ENCODE results near the gene CAMKMT. TPM values are rescaled to one million over a fixed set of nuclear protein-coding genes. Genes with fewer than 3 reads are reported as not detected.

CAMKMT gene
- total RNA-seq, 1 donor from 2014 or later = 5.6 TPM

- intact Hi-C loops (cut with DNase I) = no loop called here
- no peak for DNase-seq (ENCODE audit: low spot score)
Observed at GRCh38 chr2:44772669-44773378, 411.1 kb downstream of the CAMKMT start.

- intact Hi-C loops (cut with DNase I) = no loop called here
- DNase-seq (ENCODE audit: low spot score) = no peak
Observed at GRCh38 chr2:44774826-44775492, 413.2 kb downstream of the CAMKMT start.

GRCh38 chr2:44777036-44777435 is 415.3 kb downstream of the CAMKMT start:
- intact Hi-C loops (cut with DNase I) = no loop called here
- DNase-seq (ENCODE audit: low spot score) = no peak

- intact Hi-C loops (cut with DNase I) = no loop called here
- DNase-seq (ENCODE audit: low spot score) = no peak
Observed at GRCh38 chr2:44777537-44777936, 415.8 kb downstream of the CAMKMT start.

- intact Hi-C loops (cut with DNase I) = no loop called here
- DNase-seq (ENCODE audit: low spot score) = no peak
Observed at GRCh38 chr2:44778221-44778654, 416.5 kb downstream of the CAMKMT start.

- intact Hi-C loops (cut with DNase I) = no loop called here
- no peak for DNase-seq (ENCODE audit: low spot score)
Observed at GRCh38 chr2:44778671-44779476, 417.1 kb downstream of the CAMKMT start.

- no peak for DNase-seq (ENCODE audit: low spot score)
- intact Hi-C loops (cut with DNase I) = no loop called here
Observed at GRCh38 chr2:44779793-44780192, 418.0 kb downstream of the CAMKMT start.

GRCh38 chr2:44780406-44780805 is 418.7 kb downstream of the CAMKMT start:
- intact Hi-C loops (cut with DNase I) = no loop called here
- no peak for DNase-seq (ENCODE audit: low spot score)

GRCh38 chr2:44785433-44785832 is 423.7 kb downstream of the CAMKMT start:
- no peak for DNase-seq (ENCODE audit: low spot score)
- intact Hi-C loops (cut with DNase I) = no loop called here

- intact Hi-C loops (cut with DNase I) = no loop called here
- DNase-seq (ENCODE audit: low spot score) = no peak
Observed at GRCh38 chr2:44786045-44786816, 424.5 kb downstream of the CAMKMT start.

GRCh38 chr2:44786817-44787214 is 425.1 kb downstream of the CAMKMT start:
- no peak for DNase-seq (ENCODE audit: low spot score)
- intact Hi-C loops (cut with DNase I) = no loop called here

GRCh38 chr2:44787663-44788062 is 425.9 kb downstream of the CAMKMT start:
- no peak for DNase-seq (ENCODE audit: low spot score)

GRCh38 chr2:44789446-44789845 is 427.7 kb downstream of the CAMKMT start:
- no peak for DNase-seq (ENCODE audit: low spot score)
- intact Hi-C loops (cut with DNase I) = no loop called here

More at GRCh38 chr2:44787663-44788062, 425.9 kb downstream of the CAMKMT start:
- intact Hi-C loops (cut with DNase I) = no loop called here

GRCh38 chr2:44789971-44790721 is 428.4 kb downstream of the CAMKMT start:
- intact Hi-C loops (cut with DNase I) = no loop called here

GRCh38 chr2:44793322-44793870 is 431.6 kb downstream of the CAMKMT start:
- intact Hi-C loops (cut with DNase I) = no loop called here
- DNase-seq (ENCODE audit: low spot score) = no peak

More at GRCh38 chr2:44789971-44790721, 428.4 kb downstream of the CAMKMT start:
- no peak for DNase-seq (ENCODE audit: low spot score)

- no peak for DNase-seq (ENCODE audit: low spot score)
- intact Hi-C loops (cut with DNase I) = no loop called here
Observed at GRCh38 chr2:44796771-44797170, 435.0 kb downstream of the CAMKMT start.

- DNase-seq (ENCODE audit: low spot score) = no peak
- intact Hi-C loops (cut with DNase I) = no loop called here
Observed at GRCh38 chr2:44798139-44798659, 436.5 kb downstream of the CAMKMT start.

GRCh38 chr2:44799105-44799504 is 437.4 kb downstream of the CAMKMT start:
- intact Hi-C loops (cut with DNase I) = no loop called here
- no peak for DNase-seq (ENCODE audit: low spot score)

Measured in cardiac septum (tissue), 1 donor.